HepG2 (cell line): ENCODE data around the gene CEP76. TPM values are rescaled to one million over a fixed set of nuclear protein-coding genes. Genes with fewer than 3 reads are reported as not detected.

Experiments used
- ATF1 ChIP-seq: IDR thresholded peaks from 2 replicates; pipeline ENCODE4 v1.6.1; 2016; ENCODE audit warnings: mild to moderate bottlenecking, control low read depth
- FOXC1 ChIP-seq: sonication (generic); formaldehyde crosslinking; IDR thresholded peaks from 2 replicates; pipeline ENCODE4 v1.8.0; 2022; ENCODE audit warnings: mild to moderate bottlenecking, missing genetic modification reagents, borderline replicate concordance
- KDM6A ChIP-seq: IDR thresholded peaks from 2 replicates; pipeline ENCODE4 v1.6.1; 2016; ENCODE audit warnings: low read depth
- MED1 ChIP-seq: sonication (generic); formaldehyde crosslinking; IDR thresholded peaks from 2 replicates; pipeline ENCODE4 v1.4.0; 2020; ENCODE audit warnings: missing genetic modification reagents
- MTF1 ChIP-seq: sonication (generic); formaldehyde crosslinking; IDR thresholded peaks from 2 replicates; pipeline ENCODE4 v1.5.0; 2020; ENCODE audit warnings: missing genetic modification reagents
- MYNN ChIP-seq: sonication (generic); formaldehyde crosslinking; IDR thresholded peaks from 2 replicates; pipeline ENCODE4 v1.4.0; 2020; ENCODE audit warnings: mild to moderate bottlenecking, low read depth, missing genetic modification reagents
- SALL2 ChIP-seq: sonication (generic); formaldehyde crosslinking; IDR thresholded peaks from 2 replicates; pipeline ENCODE4 v1.8.1; 2023; ENCODE audit warnings: mild to moderate bottlenecking, missing genetic modification reagents, inconsistent platforms
- SMAD9 ChIP-seq: sonication (generic); formaldehyde crosslinking; IDR thresholded peaks from 2 replicates; pipeline ENCODE4 v1.5.1; 2020; ENCODE audit warnings: mild to moderate bottlenecking, missing genetic modification reagents
- SRSF1 ChIP-seq: fragments of 200-400 bp; formaldehyde crosslinking; optimal IDR thresholded peaks from 2 replicates; pipeline ENCODE3; 2017; ENCODE audit warnings: mild to moderate bottlenecking, low read depth, low read length, moderate library complexity
- TEAD2 ChIP-seq: sonication (generic); formaldehyde crosslinking; IDR thresholded peaks from 2 replicates; pipeline ENCODE4 v1.9.0; 2021; ENCODE audit warnings: missing genetic modification reagents
- TGIF2 ChIP-seq: IDR thresholded peaks from 2 replicates; pipeline ENCODE4 v1.6.1; 2016; ENCODE audit warnings: control low read depth, missing compliant biosample characterization
- ZFAT ChIP-seq: sonication (generic); formaldehyde crosslinking; conservative IDR thresholded peaks from 2 replicates; pipeline ENCODE4 v1.8.1; 2023; ENCODE audit warnings: missing genetic modification reagents, inconsistent platforms
- ZNF260 ChIP-seq: sonication (generic); formaldehyde crosslinking; IDR thresholded peaks from 2 replicates; pipeline ENCODE4 v1.4.0; 2020; ENCODE audit warnings: missing genetic modification reagents, low read depth, mild to moderate bottlenecking, borderline replicate concordance
- ZNF264 ChIP-seq: sonication (generic); formaldehyde crosslinking; IDR thresholded peaks from 2 replicates; pipeline ENCODE4 v1.4.0; 2020; ENCODE audit warnings: missing genetic modification reagents
- ZNF274 ChIP-seq: sonication (generic); formaldehyde crosslinking; IDR thresholded peaks from 2 replicates; pipeline ENCODE4 v1.5.1; 2020; ENCODE audit warnings: mild to moderate bottlenecking, missing genetic modification reagents
- ZNF496 ChIP-seq: sonication (generic); formaldehyde crosslinking; IDR thresholded peaks from 2 replicates; pipeline ENCODE4 v1.8.1; 2023; ENCODE audit warnings: mild to moderate bottlenecking, moderate library complexity, missing genetic modification reagents; ENCODE audit not compliant: insufficient replicate concordance
- ZNF678 ChIP-seq: sonication (generic); formaldehyde crosslinking; IDR thresholded peaks from 2 replicates; pipeline ENCODE4 v1.4.0; 2020; ENCODE audit warnings: mild to moderate bottlenecking, missing genetic modification reagents
- ZNF776 ChIP-seq: sonication (generic); formaldehyde crosslinking; IDR thresholded peaks from 2 replicates; pipeline ENCODE4 v1.4.0; 2020; ENCODE audit warnings: mild to moderate bottlenecking, missing genetic modification reagents
- polyA plus RNA-seq, 8 experiments: library from polyadenylated mRNA; depleted of rRNA in 3 of 8; stranded (reverse) in 7 of 8; unstranded in 1 of 8; fragments of >200 nt; fragmentation: Illumina TruSeq in 4 of 8; extraction: Trizol in 4 of 8; gene quantifications; 2 replicates each; pipeline versions ENCODE4 v1.2.1 to v1.2.3, GENCODE V29; 2011 to 2016; ENCODE audit warnings: low read depth in 4 of 8, missing spikeins in 1 of 8, mixed read lengths in 1 of 8; ENCODE audit not compliant: insufficient read depth in 1 of 8
- total RNA-seq, 5 experiments: library from RNA; depleted of rRNA; stranded (reverse); fragments of >200 nt; fragmentation: Illumina TruSeq; extraction: Trizol; gene quantifications; 2 replicates each; pipeline ENCODE4 v1.2.3, GENCODE V29; 2016; ENCODE audit warnings: low read depth in 1 of 5
- TF ChIP-seq, protein P1 (sequence below), 2 experiments: sonication (generic) in 1 of 2; formaldehyde crosslinking in 1 of 2; IDR thresholded peaks; 2 replicates each; pipeline versions ENCODE4 v1.4.0 to v1.6.1; 2016 to 2020; ENCODE audit warnings: borderline replicate concordance in 1 of 2, low read depth in 1 of 2, mild to moderate bottlenecking in 1 of 2, missing genetic modification reagents in 1 of 2
- TF ChIP-seq, protein P2 (sequence below): sonication (generic); formaldehyde crosslinking; IDR thresholded peaks from 2 replicates; pipeline ENCODE4 v1.4.0; 2020; ENCODE audit warnings: mild to moderate bottlenecking, missing genetic modification reagents
- TF ChIP-seq, protein P3 (sequence below): sonication (generic); formaldehyde crosslinking; IDR thresholded peaks from 2 replicates; pipeline ENCODE4 v1.4.0; 2020; ENCODE audit warnings: missing genetic modification reagents, borderline replicate concordance

CEP76 gene
- total and polyA plus RNA-seq, 2 of the 13 experiments (the other 11 are each of a cell fraction or from before 2014, with no cell fraction given): 13.9 to 15.1 TPM

DNA sequence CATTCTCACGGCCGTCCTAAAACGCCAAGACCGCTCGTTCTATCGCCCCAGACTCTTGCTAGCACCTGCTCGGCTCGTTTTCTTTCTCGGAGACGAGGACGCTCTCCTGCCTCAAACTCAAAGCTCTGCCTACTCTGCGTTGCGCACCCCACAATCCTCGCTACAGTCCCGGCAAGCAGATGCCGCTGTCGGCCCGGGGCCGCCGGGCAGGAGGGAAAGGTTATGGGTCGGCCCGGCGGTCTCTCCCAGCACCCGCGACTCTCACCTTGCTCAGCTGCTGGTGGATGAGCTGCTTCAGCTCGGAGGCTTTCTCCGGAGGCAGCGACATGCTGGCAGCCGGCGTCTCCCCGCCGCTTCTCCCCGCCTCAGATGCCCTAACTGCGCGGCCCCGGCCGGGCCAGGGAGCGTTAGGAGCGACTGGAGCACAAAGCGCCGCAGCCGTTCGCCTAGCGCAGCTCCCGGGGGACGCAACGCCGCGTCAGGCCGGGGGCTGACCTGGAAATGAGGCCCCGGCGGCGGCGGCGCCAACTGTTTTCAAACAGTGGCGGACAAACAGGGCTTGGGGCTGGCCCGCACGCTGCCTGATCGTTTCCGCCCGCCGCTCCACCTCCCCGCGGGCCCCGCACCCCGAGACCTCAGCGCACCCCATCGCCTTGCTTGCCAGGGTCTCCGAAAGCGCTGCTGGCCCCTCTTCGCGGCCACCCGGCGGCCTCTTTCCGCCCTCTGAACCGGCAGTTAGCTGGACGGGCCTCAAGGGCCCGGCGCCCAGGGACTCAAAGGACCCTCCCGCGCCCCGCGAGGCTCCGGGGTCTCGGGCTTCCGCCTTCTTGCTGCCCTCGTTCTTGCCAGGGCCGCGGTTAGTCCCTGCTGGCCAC, at the start of gene CEP76, which contains the start of gene PSMG2 (continued):
- TF ChIP-seq ZNF274 (0 out of 2 replicates have a peak, but pooled peaks have one; percentile 30), FOXC1 (CRISPR knock-in tag) (no peak; the same call in 1 of the 2 replicates), MYNN (CRISPR knock-in tag) (no peak; the same call in 1 of the 2 replicates), MTF1 (CRISPR knock-in tag) (no peak), ATF1 (CRISPR knock-in tag) (no peak), TGIF2 (CRISPR knock-in tag) (no peak), TEAD2 (CRISPR knock-in tag) (no peak), SALL2 (CRISPR knock-in tag) (peak; percentile 70), ZNF496 (no peak), SMAD9 (CRISPR knock-in tag) (peak; percentile 16; the same call in 1 of the 2 replicates), ZNF264 (CRISPR knock-in tag) (no peak; the same call in 1 of the 2 replicates), ZNF776 (CRISPR knock-in tag) (no peak), ZNF260 (no peak), ZNF678 (CRISPR knock-in tag) (peak; percentile 35; the same call in 1 of the 2 replicates), MED1 (peak; percentile 44; the same call in 1 of the 2 replicates), SRSF1 (no peak), KDM6A (CRISPR knock-in tag) (no peak), ZFAT (CRISPR knock-in tag) (peak; percentile 55; the same call in 1 of the 2 replicates)
- TF ChIP-seq, protein P1, sequence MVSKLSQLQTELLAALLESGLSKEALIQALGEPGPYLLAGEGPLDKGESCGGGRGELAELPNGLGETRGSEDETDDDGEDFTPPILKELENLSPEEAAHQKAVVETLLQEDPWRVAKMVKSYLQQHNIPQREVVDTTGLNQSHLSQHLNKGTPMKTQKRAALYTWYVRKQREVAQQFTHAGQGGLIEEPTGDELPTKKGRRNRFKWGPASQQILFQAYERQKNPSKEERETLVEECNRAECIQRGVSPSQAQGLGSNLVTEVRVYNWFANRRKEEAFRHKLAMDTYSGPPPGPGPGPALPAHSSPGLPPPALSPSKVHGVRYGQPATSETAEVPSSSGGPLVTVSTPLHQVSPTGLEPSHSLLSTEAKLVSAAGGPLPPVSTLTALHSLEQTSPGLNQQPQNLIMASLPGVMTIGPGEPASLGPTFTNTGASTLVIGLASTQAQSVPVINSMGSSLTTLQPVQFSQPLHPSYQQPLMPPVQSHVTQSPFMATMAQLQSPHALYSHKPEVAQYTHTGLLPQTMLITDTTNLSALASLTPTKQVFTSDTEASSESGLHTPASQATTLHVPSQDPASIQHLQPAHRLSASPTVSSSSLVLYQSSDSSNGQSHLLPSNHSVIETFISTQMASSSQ (IDR thresholded peaks at IDR 0.05; ENCODE audit: low read depth): no peak
- TF ChIP-seq, protein P1 (CRISPR knock-in tag; IDR thresholded peaks at IDR 0.05; ENCODE audit: borderline replicate concordance): no peak; the same call in 1 of the 2 replicates
- TF ChIP-seq, protein P2, sequence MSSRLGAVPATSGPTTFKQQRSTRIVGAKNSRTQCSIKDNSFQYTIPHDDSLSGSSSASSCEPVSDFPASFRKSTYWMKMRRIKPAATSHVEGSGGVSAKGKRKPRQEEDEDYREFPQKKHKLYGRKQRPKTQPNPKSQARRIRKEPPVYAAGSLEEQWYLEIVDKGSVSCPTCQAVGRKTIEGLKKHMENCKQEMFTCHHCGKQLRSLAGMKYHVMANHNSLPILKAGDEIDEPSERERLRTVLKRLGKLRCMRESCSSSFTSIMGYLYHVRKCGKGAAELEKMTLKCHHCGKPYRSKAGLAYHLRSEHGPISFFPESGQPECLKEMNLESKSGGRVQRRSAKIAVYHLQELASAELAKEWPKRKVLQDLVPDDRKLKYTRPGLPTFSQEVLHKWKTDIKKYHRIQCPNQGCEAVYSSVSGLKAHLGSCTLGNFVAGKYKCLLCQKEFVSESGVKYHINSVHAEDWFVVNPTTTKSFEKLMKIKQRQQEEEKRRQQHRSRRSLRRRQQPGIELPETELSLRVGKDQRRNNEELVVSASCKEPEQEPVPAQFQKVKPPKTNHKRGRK: no peak
- TF ChIP-seq, protein P3, sequence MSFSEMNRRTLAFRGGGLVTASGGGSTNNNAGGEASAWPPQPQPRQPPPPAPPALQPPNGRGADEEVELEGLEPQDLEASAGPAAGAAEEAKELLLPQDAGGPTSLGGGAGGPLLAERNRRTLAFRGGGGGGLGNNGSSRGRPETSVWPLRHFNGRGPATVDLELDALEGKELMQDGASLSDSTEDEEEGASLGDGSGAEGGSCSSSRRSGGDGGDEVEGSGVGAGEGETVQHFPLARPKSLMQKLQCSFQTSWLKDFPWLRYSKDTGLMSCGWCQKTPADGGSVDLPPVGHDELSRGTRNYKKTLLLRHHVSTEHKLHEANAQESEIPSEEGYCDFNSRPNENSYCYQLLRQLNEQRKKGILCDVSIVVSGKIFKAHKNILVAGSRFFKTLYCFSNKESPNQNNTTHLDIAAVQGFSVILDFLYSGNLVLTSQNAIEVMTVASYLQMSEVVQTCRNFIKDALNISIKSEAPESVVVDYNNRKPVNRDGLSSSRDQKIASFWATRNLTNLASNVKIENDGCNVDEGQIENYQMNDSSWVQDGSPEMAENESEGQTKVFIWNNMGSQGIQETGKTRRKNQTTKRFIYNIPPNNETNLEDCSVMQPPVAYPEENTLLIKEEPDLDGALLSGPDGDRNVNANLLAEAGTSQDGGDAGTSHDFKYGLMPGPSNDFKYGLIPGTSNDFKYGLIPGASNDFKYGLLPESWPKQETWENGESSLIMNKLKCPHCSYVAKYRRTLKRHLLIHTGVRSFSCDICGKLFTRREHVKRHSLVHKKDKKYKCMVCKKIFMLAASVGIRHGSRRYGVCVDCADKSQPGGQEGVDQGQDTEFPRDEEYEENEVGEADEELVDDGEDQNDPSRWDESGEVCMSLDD: 0 out of 2 replicates have a peak, but pooled peaks have one; percentile 53
